Activated T-helper 1 cell treated with anti-CD3 and anti-CD28 coated beads, Interleukin-12 subunit alpha, Interleukin-12 subunit beta, Interleukin-2, Interleukin-4 antibody, amounts not matched to agents 30 ng/mL and 10 ng/mL and 1 ng/mL, durations not matched to agents 14 hours and 24 hours and 36 hours (primary cell): Measurements from ENCODE around the gene CPXM1. TPM values are rescaled to one million over a fixed set of nuclear protein-coding genes. Genes with fewer than 3 reads are reported as not detected.
"Not testable (repeated sequence)": the region's sequence is repeated elsewhere in the genome, so short reads cannot be mapped to it uniquely, and the experiment has no call there.

Experiments
- DNase-seq: peaks from one replicate; pipeline ENCODE4 v3.0.0; 2021; ENCODE audit warnings: low spot score
- H3K27ac Mint-ChIP-seq: one replicate; pipeline ENCODE4 v1.8.0; 2021; ENCODE audit warnings: mild to moderate bottlenecking, mixed read lengths
- H3K27me3 Mint-ChIP-seq: one replicate; pipeline ENCODE4 v1.8.0; 2022; ENCODE audit warnings: mild to moderate bottlenecking, moderate library complexity, mixed read lengths; ENCODE audit not compliant: insufficient read depth
- H3K36me3 Mint-ChIP-seq: one replicate; pipeline ENCODE4 v1.8.0; 2021; ENCODE audit warnings: low read depth, mixed read lengths
- H3K4me1 Mint-ChIP-seq: one replicate; pipeline ENCODE4 v1.8.0; 2021; ENCODE audit warnings: low read depth, mixed read lengths
- H3K4me3 Mint-ChIP-seq: one replicate; pipeline ENCODE4 v1.8.0; 2021; ENCODE audit warnings: mild to moderate bottlenecking, moderate library complexity, mixed read lengths
- H3K9me3 Mint-ChIP-seq: one replicate; pipeline ENCODE4 v1.8.0; 2021; ENCODE audit warnings: mixed read lengths
- intact Hi-C: fragments of 100-400 bp; cut with micrococcal nuclease; formaldehyde crosslinking; loops from one replicate; pipeline ENCODE4 v1.15.1; 2024
- total RNA-seq: library from RNA; stranded (reverse); gene quantifications from 2 replicates; pipeline ENCODE4 v1.2.3, GENCODE V29; 2022

CPXM1 gene
- total RNA-seq, 1 donor from 2014 or later, result 0.31 TPM

DNA sequence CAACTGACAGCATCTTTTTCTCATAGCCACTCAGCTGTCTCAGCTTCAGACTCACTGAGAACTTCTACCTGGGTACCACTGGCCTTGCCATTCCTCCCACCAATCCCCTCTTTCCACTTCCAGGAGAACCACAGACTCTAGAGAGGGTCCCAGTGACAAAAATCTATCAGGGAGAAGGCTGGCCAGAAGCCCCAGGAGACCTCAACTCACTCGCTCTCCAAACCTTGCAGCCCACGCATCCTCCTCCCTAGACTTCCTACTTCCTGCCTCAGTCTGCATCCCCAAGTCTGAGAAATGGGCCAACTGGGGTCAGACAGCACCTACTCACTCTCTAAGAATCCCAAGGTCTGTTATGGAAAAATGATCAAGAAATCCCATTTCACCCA is 16.9 kb upstream of the CPXM1 start:
- H3K27me3 Mint-ChIP-seq, result peaks cover 44% of the 10 kb centered on the region
- peaks cover 24% of the 10 kb centered on the region for H3K4me1 Mint-ChIP-seq
- no peak overlapping the region for H3K4me3 Mint-ChIP-seq
- intact Hi-C loops, result no loop called here
- H3K36me3 Mint-ChIP-seq, result no peaks in the 10 kb centered on the region
- no peak overlapping the region for H3K27ac Mint-ChIP-seq
- peaks cover 9% of the 10 kb centered on the region for H3K9me3 Mint-ChIP-seq
- no peak for DNase-seq

DNA sequence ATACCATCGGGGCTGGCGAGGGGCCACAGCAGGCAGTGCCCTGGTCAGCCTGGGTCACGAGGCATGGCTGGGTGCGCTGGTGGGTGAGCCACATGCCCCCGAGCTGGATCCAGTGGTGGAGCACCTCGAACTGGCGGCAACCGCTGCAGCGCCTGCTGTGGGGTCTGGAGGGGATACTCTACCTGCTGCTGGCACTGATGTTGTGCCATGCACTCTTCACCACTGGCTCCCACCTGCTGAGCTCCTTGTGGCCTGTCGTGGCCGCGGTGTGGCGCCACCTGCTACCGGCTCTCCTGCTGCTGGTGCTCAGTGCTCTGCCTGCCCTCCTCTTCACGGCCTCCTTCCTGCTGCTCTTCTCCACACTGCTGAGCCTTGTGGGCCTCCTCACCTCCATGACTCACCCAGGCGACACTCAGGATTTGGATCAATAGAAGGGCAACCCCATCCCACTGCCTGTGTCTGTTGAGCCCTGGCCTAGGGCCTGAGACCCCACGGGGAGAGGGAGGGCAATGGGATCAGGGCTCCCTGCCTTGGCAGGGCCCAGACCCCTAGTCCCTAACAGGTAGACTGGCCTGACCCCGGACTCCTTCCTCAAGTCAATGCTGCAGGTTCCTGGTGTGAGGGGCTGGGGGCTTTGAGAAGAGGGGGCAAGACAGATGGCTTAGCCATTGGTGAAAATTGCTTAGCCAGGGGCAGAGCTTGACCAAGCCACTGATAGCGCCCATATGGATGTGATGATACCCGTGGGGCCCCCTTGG is 16.3 kb upstream of the CPXM1 start:
- Mint-ChIP-seq H3K27ac (no peak overlapping the region), H3K36me3 (no peaks in the 10 kb centered on the region), H3K4me3 (no peak overlapping the region), H3K27me3 (peaks cover 45% of the 10 kb centered on the region), H3K9me3 (peaks cover 14% of the 10 kb centered on the region), H3K4me1 (peaks cover 19% of the 10 kb centered on the region)
- intact Hi-C loops, result no loop called here
- DNase-seq, result no peak

DNA sequence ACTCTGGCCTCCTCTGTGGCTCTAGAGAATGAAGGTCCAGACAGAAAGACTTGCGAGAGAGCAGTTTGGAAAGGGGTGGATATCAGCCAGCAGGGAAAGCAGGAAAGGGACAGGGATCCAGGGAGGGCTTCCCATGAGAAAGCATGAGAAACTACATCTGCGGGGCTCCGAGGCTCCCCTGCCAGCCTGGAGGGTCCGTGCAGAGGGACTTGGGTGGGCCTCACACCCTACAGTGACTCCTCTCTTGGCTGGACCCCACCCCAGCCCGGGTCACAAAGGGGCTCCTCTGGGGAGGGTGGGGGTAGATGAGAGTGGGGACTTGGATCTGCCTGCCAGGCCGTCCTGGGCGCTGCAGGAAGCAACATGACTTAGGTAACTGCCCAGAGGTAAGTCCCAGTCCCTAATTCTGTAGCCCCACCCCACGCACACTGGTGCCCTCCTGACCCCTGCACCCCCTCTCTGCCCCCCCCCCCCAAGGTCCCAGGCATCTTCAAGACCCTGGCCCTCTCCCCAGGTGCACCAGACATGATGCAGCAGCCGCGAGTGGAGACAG is 15.7 kb upstream of the CPXM1 start, which contains the start of gene TMEM239:
TMEM239 (plus strand) TSS at position 335 of the 553 bp plus-strand sequence; CDS start at position 526, 191 bp downstream.
- intact Hi-C loops, result no loop called here
- H3K27me3 Mint-ChIP-seq, result peaks cover 47% of the 10 kb centered on the region
- peaks cover 16% of the 10 kb centered on the region for H3K9me3 Mint-ChIP-seq
- no peak within 1 kb of the TSS for H3K4me3 Mint-ChIP-seq
- H3K4me1 Mint-ChIP-seq, result peaks cover 15% of the 10 kb centered on the region
- no peak for DNase-seq
- no peaks in the 10 kb centered on the region for H3K36me3 Mint-ChIP-seq
- no peak within 1 kb of the TSS for H3K27ac Mint-ChIP-seq

DNA sequence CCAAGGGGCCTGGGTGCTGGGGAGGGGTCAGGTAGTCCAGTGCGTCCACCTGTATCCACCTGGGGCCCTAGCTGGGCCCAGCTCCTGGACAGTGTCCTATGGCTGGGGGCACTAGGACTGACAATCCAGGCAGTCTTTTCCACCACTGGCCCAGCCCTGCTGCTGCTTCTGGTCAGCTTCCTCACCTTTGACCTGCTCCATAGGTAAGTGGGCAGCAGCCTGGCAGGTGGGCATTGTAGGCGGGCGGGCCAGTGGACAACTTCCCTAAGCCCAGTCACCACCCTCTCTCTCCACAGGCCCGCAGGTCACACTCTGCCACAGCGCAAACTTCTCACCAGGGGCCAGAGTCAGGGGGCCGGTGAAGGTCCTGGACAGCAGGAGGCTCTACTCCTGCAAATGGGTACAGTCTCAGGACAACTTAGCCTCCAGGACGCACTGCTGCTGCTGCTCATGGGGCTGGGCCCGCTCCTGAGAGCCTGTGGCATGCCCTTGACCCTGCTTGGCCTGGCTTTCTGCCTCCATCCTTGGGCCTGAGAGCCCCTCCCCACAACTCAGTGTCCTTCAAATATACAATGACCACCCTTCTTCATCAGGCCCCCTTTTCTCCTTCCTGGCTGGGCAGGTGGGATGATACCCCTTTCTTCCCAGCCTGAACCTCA is 14.9 kb upstream of the CPXM1 start:
- H3K9me3 Mint-ChIP-seq, result peaks cover 19% of the 10 kb centered on the region
- no peak overlapping the region for H3K4me3 Mint-ChIP-seq
- peaks cover 46% of the 10 kb centered on the region for H3K27me3 Mint-ChIP-seq
- H3K4me1 Mint-ChIP-seq, result peaks cover 13% of the 10 kb centered on the region
- H3K36me3 Mint-ChIP-seq, result no peaks in the 10 kb centered on the region
- DNase-seq, result no peak
- H3K27ac Mint-ChIP-seq, result no peak overlapping the region
- intact Hi-C loops, result no loop called here

DNA sequence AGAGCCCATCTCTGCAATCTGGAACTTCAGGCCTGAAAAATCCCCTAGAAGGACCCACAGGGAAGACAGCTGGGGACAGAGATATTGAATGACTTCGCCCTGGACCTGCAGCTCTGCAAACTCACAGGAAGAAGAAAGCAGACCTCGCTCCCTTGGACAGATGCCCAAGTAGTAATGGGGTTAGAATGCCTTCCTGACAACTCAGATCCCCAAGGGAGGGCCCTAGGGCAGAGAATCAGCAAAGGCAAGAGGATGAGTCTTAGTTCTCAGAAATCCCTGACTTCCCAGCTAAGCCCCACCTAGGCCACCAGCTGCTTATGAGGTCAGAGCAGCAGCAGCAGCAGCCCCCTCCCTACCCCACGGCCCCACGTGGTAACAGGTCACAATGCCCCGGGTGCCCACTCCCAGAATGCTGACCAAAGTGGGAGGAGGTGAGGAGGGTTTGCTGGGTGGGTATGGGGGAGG is 14.2 kb upstream of the CPXM1 start, which contains the start of gene C20orf141:
C20orf141 (plus strand) TSS at position 401 of the 465 bp plus-strand sequence. CDS start 198 bp downstream, outside the sequence.
- intact Hi-C loops, result no loop called here

DNA sequence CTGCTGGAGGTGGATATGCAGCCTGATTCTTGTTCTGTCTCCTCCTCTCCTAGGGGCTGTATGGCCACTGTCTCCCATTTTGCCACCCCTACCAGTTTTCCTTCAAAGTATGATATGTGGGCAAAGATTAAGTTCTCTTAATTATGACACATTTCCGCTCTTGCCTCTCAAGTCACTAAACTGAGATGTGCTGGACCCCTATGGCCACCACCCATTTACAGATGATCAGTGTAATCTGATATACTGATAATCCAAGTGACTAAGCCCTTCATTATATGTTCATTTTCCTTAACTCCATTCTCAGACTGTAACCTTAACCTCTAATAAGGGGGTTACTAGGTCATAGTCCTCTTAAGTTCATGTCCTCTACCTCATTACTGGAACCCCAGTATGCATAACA is 13.6 kb upstream of the CPXM1 start:
- Mint-ChIP-seq H3K4me3 (no peak overlapping the region), H3K4me1 (peaks cover 6% of the 10 kb centered on the region), H3K27me3 (peaks cover 43% of the 10 kb centered on the region), H3K9me3 (peaks cover 19% of the 10 kb centered on the region), H3K36me3 (no peaks in the 10 kb centered on the region), H3K27ac (no peak overlapping the region)
- no peak for DNase-seq
- intact Hi-C loops, result no loop called here

More for the DNA sequence above, 14.2 kb upstream of the CPXM1 start, which contains the start of gene C20orf141:
- H3K36me3 Mint-ChIP-seq, result no peaks in the 10 kb centered on the region
- H3K4me3 Mint-ChIP-seq, result no peak within 1 kb of the TSS
- H3K27ac Mint-ChIP-seq, result no peak within 1 kb of the TSS
- H3K27me3 Mint-ChIP-seq, result peaks cover 43% of the 10 kb centered on the region
- peaks cover 19% of the 10 kb centered on the region for H3K9me3 Mint-ChIP-seq
- no peak for DNase-seq
- peaks cover 6% of the 10 kb centered on the region for H3K4me1 Mint-ChIP-seq

DNA sequence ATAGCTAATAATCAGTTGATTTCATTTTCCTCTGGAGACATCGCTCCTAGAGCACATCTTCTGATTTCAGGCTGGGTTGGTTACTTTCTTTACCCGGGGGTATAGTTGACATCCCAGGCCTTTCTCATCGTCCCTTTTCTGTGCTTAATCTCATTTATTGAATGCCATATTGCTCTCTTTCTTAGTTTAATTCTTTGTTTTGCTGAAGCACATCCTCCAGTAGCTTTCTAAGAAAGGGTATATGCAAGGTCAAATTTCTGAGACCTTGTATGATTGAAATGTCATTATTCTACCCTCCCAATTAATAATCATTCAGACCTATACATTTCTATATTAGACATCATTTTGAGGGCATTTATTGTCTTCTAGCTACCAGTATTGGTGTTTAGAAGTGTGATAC is 11.8 kb upstream of the CPXM1 start:
- no peak for DNase-seq
- Mint-ChIP-seq H3K4me3 (no peak overlapping the region), H3K27me3 (peaks cover 42% of the 10 kb centered on the region), H3K4me1 (peaks cover under 1% of the 10 kb centered on the region), H3K36me3 (no peaks in the 10 kb centered on the region), H3K27ac (no peak overlapping the region), H3K9me3 (peaks cover 19% of the 10 kb centered on the region)
- intact Hi-C loops, result no loop called here

DNA sequence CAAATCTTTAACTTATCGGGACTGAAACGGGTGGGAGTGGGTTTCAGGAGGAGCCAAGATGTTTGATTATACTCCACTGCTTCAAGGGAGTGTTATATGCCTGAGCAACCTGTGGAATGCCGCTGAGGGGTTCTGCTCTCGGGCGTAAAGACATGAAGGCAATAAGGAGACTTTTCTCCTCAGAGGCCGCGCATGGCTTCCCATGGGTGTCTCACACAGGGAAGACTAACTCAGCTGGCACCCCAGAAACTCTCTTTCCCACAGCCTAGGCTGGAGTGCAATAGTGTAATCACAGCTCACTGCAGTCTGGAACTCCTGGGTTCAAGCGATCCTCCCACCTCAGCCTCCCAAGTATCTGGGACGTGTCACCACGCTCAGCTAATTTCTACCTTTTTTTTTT is 9.3 kb upstream of the CPXM1 start:
- intact Hi-C loops, result no loop called here
- DNase-seq, result no peak
- H3K27me3 Mint-ChIP-seq, result peaks cover 62% of the 10 kb centered on the region

DNA sequence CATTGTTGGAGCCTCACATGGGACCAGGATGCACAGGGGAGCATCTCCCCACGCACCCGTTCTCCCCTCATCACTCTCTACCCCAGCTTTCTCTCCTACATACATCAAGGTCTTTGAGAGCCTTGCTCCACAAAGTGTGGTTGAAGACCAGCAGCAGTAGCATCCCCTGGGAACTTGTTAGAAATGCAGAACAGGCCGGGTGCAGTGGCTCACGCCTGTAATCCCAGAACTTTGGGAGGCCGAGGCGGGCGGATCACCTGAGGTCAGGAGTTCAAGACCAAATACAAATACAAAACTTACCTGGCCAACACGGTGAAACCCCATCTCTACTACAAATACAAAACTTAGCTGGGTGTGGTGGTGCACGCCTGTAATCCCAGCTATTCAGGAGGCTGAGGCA is 7.5 kb upstream of the CPXM1 start:
- H3K4me3 Mint-ChIP-seq, intact Hi-C loops, H3K27ac Mint-ChIP-seq, DNase-seq, H3K36me3 Mint-ChIP-seq, H3K4me1 Mint-ChIP-seq: not testable (repeated sequence)
- H3K27me3 Mint-ChIP-seq, result peaks cover 74% of the 10 kb centered on the region
- peaks cover 14% of the 10 kb centered on the region for H3K9me3 Mint-ChIP-seq

More for the DNA sequence above, 9.3 kb upstream of the CPXM1 start:
- Mint-ChIP-seq H3K9me3 (peaks cover 19% of the 10 kb centered on the region), H3K4me3 (no peak overlapping the region), H3K27ac (no peak overlapping the region), H3K36me3 (no peaks in the 10 kb centered on the region), H3K4me1 (no peaks in the 10 kb centered on the region)

DNA sequence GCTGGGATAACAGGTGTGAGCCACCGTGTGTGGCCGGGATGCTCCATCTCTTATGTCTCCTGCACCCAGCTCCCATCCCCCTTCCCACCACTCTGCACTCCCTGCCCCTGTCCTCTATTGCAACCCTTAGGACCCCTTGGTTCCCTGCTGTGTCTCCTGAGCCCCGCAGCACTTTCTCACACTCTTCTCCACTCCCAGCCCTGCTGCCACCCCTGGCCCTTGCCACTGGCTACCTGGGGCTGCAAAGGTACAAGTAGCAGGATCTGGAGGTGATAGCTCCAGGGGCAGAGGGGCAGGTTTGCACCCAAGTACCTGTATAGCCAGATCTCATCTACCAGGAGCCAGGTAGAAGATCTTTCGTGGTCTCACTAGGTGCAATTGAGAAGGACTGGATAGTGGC is 6.6 kb upstream of the CPXM1 start:
- peaks cover 77% of the 10 kb centered on the region for H3K27me3 Mint-ChIP-seq
- DNase-seq, result no peak

DNA sequence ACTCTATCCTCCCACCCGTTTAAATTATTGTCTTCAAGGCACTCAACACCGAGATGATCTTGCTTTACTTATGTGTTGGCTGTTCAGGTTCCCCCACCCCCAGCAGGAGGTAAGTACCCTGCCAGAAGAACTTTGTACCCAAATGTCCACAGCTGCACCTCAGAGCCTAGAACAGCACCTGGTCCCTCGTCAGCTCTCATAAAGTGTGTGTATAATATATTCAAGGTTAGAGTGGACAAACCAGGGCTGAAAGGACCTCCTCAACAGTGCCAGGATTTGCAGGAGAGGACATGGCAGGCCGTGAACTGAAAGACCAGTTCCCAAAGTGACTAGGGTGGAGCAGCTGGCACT is 5.9 kb upstream of the CPXM1 start:
- DNase-seq, result no peak

More for the DNA sequence above, 6.6 kb upstream of the CPXM1 start:
- intact Hi-C loops, result no loop called here
- no peak overlapping the region for H3K4me3 Mint-ChIP-seq
- peaks cover 7% of the 10 kb centered on the region for H3K9me3 Mint-ChIP-seq
- peaks cover 3% of the 10 kb centered on the region for H3K36me3 Mint-ChIP-seq
- no peak overlapping the region for H3K27ac Mint-ChIP-seq
- no peaks in the 10 kb centered on the region for H3K4me1 Mint-ChIP-seq

DNA sequence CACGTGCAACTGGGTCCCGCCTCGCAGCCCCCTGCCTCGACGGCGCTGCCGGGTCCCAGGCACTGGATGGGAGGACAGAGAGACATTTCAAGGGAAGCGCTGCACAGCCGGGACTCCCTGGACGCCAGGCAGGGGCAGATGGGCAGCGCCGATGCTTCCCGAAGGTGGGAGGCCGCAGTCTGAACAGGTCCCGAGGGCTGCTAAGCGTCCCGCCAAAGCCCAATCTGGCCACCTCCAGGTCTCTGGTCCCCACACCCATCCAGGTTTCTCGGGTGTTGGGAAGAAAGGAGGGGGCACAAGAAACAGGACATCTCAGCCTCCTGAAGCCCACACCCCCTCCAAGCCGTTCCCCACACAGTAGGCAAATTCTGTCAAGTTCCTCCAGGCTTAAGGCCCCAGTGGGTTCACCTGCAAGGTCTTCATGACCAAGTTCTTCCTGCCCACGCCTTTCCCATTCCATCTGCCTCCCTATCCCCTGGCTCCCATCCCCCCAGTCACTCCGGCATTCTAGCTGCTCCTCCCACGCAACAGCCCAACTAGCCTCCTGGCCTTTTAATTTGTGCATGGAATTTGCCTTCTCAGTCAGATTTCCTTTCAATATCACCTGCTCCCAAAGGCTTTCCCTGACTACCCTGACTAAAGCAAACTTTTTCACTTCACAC is 5.4 kb upstream of the CPXM1 start:
- H3K36me3 Mint-ChIP-seq, result peaks cover 3% of the 10 kb centered on the region
- intact Hi-C loops, result no loop called here
- H3K4me3 Mint-ChIP-seq, result no peak overlapping the region
- H3K27me3 Mint-ChIP-seq, result peaks cover 77% of the 10 kb centered on the region
- DNase-seq, result no peak
- H3K4me1 Mint-ChIP-seq, result peaks cover 10% of the 10 kb centered on the region
- peaks cover under 1% of the 10 kb centered on the region for H3K9me3 Mint-ChIP-seq
- no peak overlapping the region for H3K27ac Mint-ChIP-seq

More for the DNA sequence above, 5.9 kb upstream of the CPXM1 start:
- intact Hi-C loops, result no loop called here
- Mint-ChIP-seq H3K4me1 (peaks cover 5% of the 10 kb centered on the region), H3K9me3 (peaks cover 5% of the 10 kb centered on the region), H3K27me3 (peaks cover 77% of the 10 kb centered on the region), H3K27ac (no peak overlapping the region), H3K36me3 (peaks cover 3% of the 10 kb centered on the region), H3K4me3 (no peak overlapping the region)
